SJCRH30 (cell line): ENCODE measurements around the gene NR2F2. TPM values are rescaled to one million over a fixed set of nuclear protein-coding genes. Genes with fewer than 3 reads are reported as not detected.
"Not testable (repeated sequence)": the region's sequence is repeated elsewhere in the genome, so short reads cannot be mapped to it uniquely, and the experiment has no call there.

ENCODE experiments used
- DNase-seq, 2 experiments: peaks; one replicate each; pipeline ENCODE4 v3.0.0-alpha.2; 2015 to 2020
- H3K27ac ChIP-seq: fragments of 250-450 bp; sonication (Bioruptor Pico); 2 replicates; pipeline ENCODE4 v1.5.1; 2020; ENCODE audit warnings: mild to moderate bottlenecking, moderate library complexity
- H3K27me3 ChIP-seq: fragments of 250-450 bp; sonication (Bioruptor Pico); 2 replicates; pipeline ENCODE4 v1.5.1; 2020; ENCODE audit warnings: mild to moderate bottlenecking, moderate library complexity
- H3K36me3 ChIP-seq: fragments of 250-450 bp; sonication (Bioruptor Pico); 2 replicates; pipeline ENCODE4 v1.5.1; 2020; ENCODE audit warnings: mild to moderate bottlenecking, moderate library complexity
- H3K4me1 ChIP-seq: fragments of 250-450 bp; sonication (Bioruptor Pico); 2 replicates; pipeline ENCODE4 v1.5.1; 2020; ENCODE audit warnings: mild to moderate bottlenecking, moderate library complexity
- H3K4me3 ChIP-seq: fragments of 250-450 bp; sonication (Bioruptor Pico); 2 replicates; pipeline ENCODE4 v1.5.1; 2020; ENCODE audit warnings: mild to moderate bottlenecking, moderate library complexity
- H3K9me3 ChIP-seq: fragments of 250-450 bp; sonication (Bioruptor Pico); replicated peaks from 2 replicates; pipeline ENCODE4 v1.5.1; 2020; ENCODE audit warnings: mild to moderate bottlenecking, moderate library complexity
- total RNA-seq: library from RNA; depleted of rRNA; stranded (reverse); fragments of >200 nt; shearing (Covaris generic); gene quantifications from 2 replicates; pipeline ENCODE4 v1.2.3, GENCODE V29; 2014

Gene NR2F2
- total RNA-seq, 1 experiment from 2014 or later = 24.5 TPM

- no peaks in the 10 kb centered on the region for H3K9me3 ChIP-seq
Measured at GRCh38 chr15:96369351-96369750, 38.9 kb downstream of the NR2F2 start.

GRCh38 chr15:96369825-96370621 is 39.5 kb downstream of the NR2F2 start:
- H3K4me3 ChIP-seq = no peak overlapping the region
- no peaks in the 10 kb centered on the region for H3K36me3 ChIP-seq
- no peaks in the 10 kb centered on the region for H3K9me3 ChIP-seq
- no peak overlapping the region for H3K27ac ChIP-seq
- H3K27me3 ChIP-seq = no peaks in the 10 kb centered on the region
- no peaks in the 10 kb centered on the region for H3K4me1 ChIP-seq
- no peak for DNase-seq

More at GRCh38 chr15:96369351-96369750, 38.9 kb downstream of the NR2F2 start:
- no peak overlapping the region for H3K27ac ChIP-seq
- no peak for DNase-seq
- no peaks in the 10 kb centered on the region for H3K4me1 ChIP-seq
- no peaks in the 10 kb centered on the region for H3K27me3 ChIP-seq
- H3K4me3 ChIP-seq = no peak overlapping the region
- H3K36me3 ChIP-seq = no peaks in the 10 kb centered on the region

- no peaks in the 10 kb centered on the region for H3K9me3 ChIP-seq
- no peaks in the 10 kb centered on the region for H3K27me3 ChIP-seq
- H3K4me3 ChIP-seq = no peak overlapping the region
- no peak for DNase-seq
- H3K36me3 ChIP-seq = no peaks in the 10 kb centered on the region
- H3K27ac ChIP-seq = no peak overlapping the region
- H3K4me1 ChIP-seq = no peaks in the 10 kb centered on the region
Measured at GRCh38 chr15:96372554-96372953, 42.1 kb downstream of the NR2F2 start.

GRCh38 chr15:96374499-96374898 is 44.0 kb downstream of the NR2F2 start:
- Histone ChIP-seq H3K27ac (no peak overlapping the region), H3K4me3 (no peak overlapping the region), H3K36me3 (no peaks in the 10 kb centered on the region), H3K4me1 (no peaks in the 10 kb centered on the region), H3K27me3 (no peaks in the 10 kb centered on the region), H3K9me3 (peaks cover 1% of the 10 kb centered on the region)
- no peak for DNase-seq

GRCh38 chr15:96379592-96379991 is 49.1 kb downstream of the NR2F2 start:
- H3K27me3 ChIP-seq, H3K36me3 ChIP-seq, H3K4me1 ChIP-seq, H3K4me3 ChIP-seq, H3K27ac ChIP-seq, DNase-seq, H3K9me3 ChIP-seq: not testable (repeated sequence)

- no peaks in the 10 kb centered on the region for H3K36me3 ChIP-seq
- H3K9me3 ChIP-seq = peaks cover 12% of the 10 kb centered on the region
- no peak for DNase-seq
- H3K4me1 ChIP-seq = no peaks in the 10 kb centered on the region
- H3K27me3 ChIP-seq = no peaks in the 10 kb centered on the region
- H3K4me3 ChIP-seq = no peak overlapping the region
- no peak overlapping the region for H3K27ac ChIP-seq
Measured at GRCh38 chr15:96381463-96381862, 51.0 kb downstream of the NR2F2 start.

GRCh38 chr15:96385195-96385594 is 54.7 kb downstream of the NR2F2 start:
- Histone ChIP-seq H3K27ac (no peak overlapping the region), H3K27me3 (no peaks in the 10 kb centered on the region), H3K9me3 (peaks cover 4% of the 10 kb centered on the region; the same call in 1 of the 2 replicates), H3K36me3 (no peaks in the 10 kb centered on the region), H3K4me3 (no peak overlapping the region), H3K4me1 (no peaks in the 10 kb centered on the region)
- no peak for DNase-seq

- Histone ChIP-seq H3K4me1 (no peaks in the 10 kb centered on the region), H3K4me3 (no peak overlapping the region), H3K27me3 (no peaks in the 10 kb centered on the region), H3K36me3 (no peaks in the 10 kb centered on the region), H3K27ac (no peak overlapping the region), H3K9me3 (peaks cover 4% of the 10 kb centered on the region; the same call in 1 of the 2 replicates)
- no peak for DNase-seq
Measured at GRCh38 chr15:96388673-96389072, 58.2 kb downstream of the NR2F2 start.
